HEK293T (cell line): ENCODE results near the gene FHAD1.

Source experiments
- BHLHE40 ChIP-seq: fragments of 450-650 bp; IDR thresholded peaks from 2 replicates; pipeline ENCODE4 v1.6.1; 2016; ENCODE audit warnings: mild to moderate bottlenecking, moderate library complexity, borderline replicate concordance
- ELF4 ChIP-seq: fragments of 450-650 bp; IDR thresholded peaks from 2 replicates; pipeline ENCODE4 v1.6.1; 2017; ENCODE audit warnings: antibody characterized with exemption
- HDGF ChIP-seq: fragments of 450-650 bp; IDR thresholded peaks from 2 replicates; pipeline ENCODE4 v1.6.1; 2017; ENCODE audit warnings: antibody characterized with exemption, borderline replicate concordance
- SP1 ChIP-seq: fragments of 450-650 bp; IDR thresholded peaks from 2 replicates; pipeline ENCODE4 v1.6.1; 2017
- TF ChIP-seq, protein P1 (sequence below): fragments of 450-650 bp; IDR thresholded peaks from 2 replicates; pipeline ENCODE4 v1.6.1; 2016

DNA sequence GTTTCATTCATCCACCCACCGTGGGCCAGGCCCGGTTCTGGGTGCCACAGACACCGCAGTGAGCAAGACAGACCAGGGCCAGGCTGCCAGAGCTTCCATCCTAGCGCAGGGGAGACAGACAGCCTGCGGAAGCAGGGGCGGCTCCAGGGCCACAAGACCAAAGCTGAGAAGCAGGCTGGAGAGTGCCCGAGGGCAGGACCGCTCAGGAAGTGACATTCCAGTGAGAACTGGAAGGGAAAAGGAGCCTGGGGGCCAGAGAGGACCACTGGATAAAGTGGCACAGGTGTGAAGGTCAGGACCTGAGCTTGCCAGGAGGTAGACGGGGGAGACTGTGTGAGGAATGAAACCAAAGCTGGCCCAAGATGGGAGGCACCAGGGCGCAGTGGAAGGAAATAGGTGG, 103.1 kb downstream of the FHAD1 start:
- TF ChIP-seq HDGF (no peak), ELF4 (no peak), SP1 (no peak), BHLHE40 (no peak)
- TF ChIP-seq, protein P1, sequence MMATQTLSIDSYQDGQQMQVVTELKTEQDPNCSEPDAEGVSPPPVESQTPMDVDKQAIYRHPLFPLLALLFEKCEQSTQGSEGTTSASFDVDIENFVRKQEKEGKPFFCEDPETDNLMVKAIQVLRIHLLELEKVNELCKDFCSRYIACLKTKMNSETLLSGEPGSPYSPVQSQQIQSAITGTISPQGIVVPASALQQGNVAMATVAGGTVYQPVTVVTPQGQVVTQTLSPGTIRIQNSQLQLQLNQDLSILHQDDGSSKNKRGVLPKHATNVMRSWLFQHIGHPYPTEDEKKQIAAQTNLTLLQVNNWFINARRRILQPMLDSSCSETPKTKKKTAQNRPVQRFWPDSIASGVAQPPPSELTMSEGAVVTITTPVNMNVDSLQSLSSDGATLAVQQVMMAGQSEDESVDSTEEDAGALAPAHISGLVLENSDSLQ, result no peak
